Karpas-422 (cell line): Measurements from ENCODE around the gene CLRN3. TPM values are rescaled to one million over a fixed set of nuclear protein-coding genes. Genes with fewer than 3 reads are reported as not detected.

Source experiments
- DNase-seq: peaks from one replicate; pipeline ENCODE4 v3.0.0-alpha.2; 2015
- H2AFZ ChIP-seq: fragments of 200-600 bp; sonication (generic); 2 replicates; pipeline ENCODE4 v1.6.1; 2014; ENCODE audit warnings: antibody characterized with exemption, low read length, mixed read lengths
- H3K27ac ChIP-seq: fragments of 200-600 bp; sonication (generic); 2 replicates; pipeline ENCODE4 v1.5.1; 2014; ENCODE audit warnings: mild to moderate bottlenecking, low read length, moderate library complexity
- H3K27me3 ChIP-seq: fragments of 200-600 bp; sonication (generic); 2 replicates; pipeline ENCODE4 v1.6.1; 2014; ENCODE audit warnings: low read length, mixed read lengths
- H3K36me3 ChIP-seq: fragments of 200-600 bp; sonication (generic); 2 replicates; pipeline ENCODE4 v1.6.1; 2014; ENCODE audit warnings: low read length, mixed read lengths; ENCODE audit not compliant: insufficient read depth
- H3K4me1 ChIP-seq: fragments of 200-600 bp; sonication (generic); 2 replicates; pipeline ENCODE4 v1.6.1; 2014; ENCODE audit warnings: mild to moderate bottlenecking, low read length, mixed read lengths
- H3K4me2 ChIP-seq: fragments of 200-600 bp; sonication (generic); 2 replicates; pipeline ENCODE4 v1.6.1; 2014; ENCODE audit warnings: low read length, low read depth, mild to moderate bottlenecking; ENCODE audit not compliant: poor library complexity, severe bottlenecking
- H3K4me3 ChIP-seq: fragments of 200-600 bp; sonication (generic); 2 replicates; pipeline ENCODE4 v1.5.1; 2014; ENCODE audit warnings: mild to moderate bottlenecking, antibody characterized with exemption, low read length, mixed read lengths
- H3K79me2 ChIP-seq: fragments of 200-600 bp; sonication (generic); 2 replicates; pipeline ENCODE4 v1.6.1; 2014; ENCODE audit warnings: mild to moderate bottlenecking, low read length, mixed read lengths
- H3K9ac ChIP-seq: fragments of 200-600 bp; sonication (generic); 2 replicates; pipeline ENCODE4 v1.6.0; 2014; ENCODE audit warnings: low read length
- H3K9me2 ChIP-seq: fragments of 200-600 bp; sonication (generic), shearing (Covaris generic); replicated peaks from 2 replicates; pipeline ENCODE4 v1.6.0; 2014; ENCODE audit warnings: mild to moderate bottlenecking, low read length, moderate library complexity; ENCODE audit not compliant: insufficient read depth
- H3K9me3 ChIP-seq: fragments of 300-700, 200-600 bp; sonication (generic); 2 replicates; pipeline ENCODE4 v1.6.1; 2014; ENCODE audit warnings: low read length, mixed read lengths
- H4K20me1 ChIP-seq: fragments of 200-600 bp; sonication (generic); 2 replicates; pipeline ENCODE4 v1.6.1; 2014; ENCODE audit warnings: mild to moderate bottlenecking, antibody characterized with exemption, low read length, low read depth; ENCODE audit not compliant: insufficient read depth
- total RNA-seq: library from RNA; depleted of rRNA; stranded (reverse); fragments of >200 nt; shearing (Covaris generic); gene quantifications from 2 replicates; pipeline ENCODE4 v1.2.3, GENCODE V29; 2014; ENCODE audit warnings: low replicate concordance

CLRN3 gene
- total RNA-seq, 1 experiment from 2014 or later, result not detected

GRCh38 chr10:127845756-127846155 lies 47.0 kb downstream of the CLRN3 start:
- Histone ChIP-seq H3K9me3 (no peaks in the 10 kb centered on the region), H3K4me3 (no peak overlapping the region), H3K4me2 (no peak overlapping the region), H3K36me3 (no peaks in the 10 kb centered on the region), H3K9ac (no peak overlapping the region), H4K20me1 (no peaks in the 10 kb centered on the region), H3K4me1 (no peaks in the 10 kb centered on the region), H2AFZ (no peak overlapping the region), H3K79me2 (no peaks in the 10 kb centered on the region), H3K27ac (no peak overlapping the region), H3K27me3 (no peaks in the 10 kb centered on the region), H3K9me2 (no peaks in the 10 kb centered on the region)
- DNase-seq, result no peak

- Histone ChIP-seq H3K4me2 (no peak overlapping the region), H3K79me2 (no peaks in the 10 kb centered on the region), H3K27ac (no peak overlapping the region), H3K27me3 (no peaks in the 10 kb centered on the region), H3K9ac (no peak overlapping the region), H3K9me2 (no peaks in the 10 kb centered on the region), H2AFZ (no peak overlapping the region), H4K20me1 (no peaks in the 10 kb centered on the region), H3K4me3 (no peak overlapping the region), H3K9me3 (no peaks in the 10 kb centered on the region), H3K36me3 (no peaks in the 10 kb centered on the region), H3K4me1 (no peaks in the 10 kb centered on the region)
- DNase-seq, result no peak
Observed at GRCh38 chr10:127840884-127841283, 51.9 kb downstream of the CLRN3 start.

- no peaks in the 10 kb centered on the region for H3K9me3 ChIP-seq
- H4K20me1 ChIP-seq, result no peaks in the 10 kb centered on the region
- H3K36me3 ChIP-seq, result no peaks in the 10 kb centered on the region
- no peak overlapping the region for H3K4me2 ChIP-seq
- H3K79me2 ChIP-seq, result no peaks in the 10 kb centered on the region
- no peak overlapping the region for H3K9ac ChIP-seq
- no peak overlapping the region for H3K27ac ChIP-seq
- no peaks in the 10 kb centered on the region for H3K27me3 ChIP-seq
- H2AFZ ChIP-seq, result no peak overlapping the region
- no peak for DNase-seq
- no peak overlapping the region for H3K4me3 ChIP-seq
- H3K4me1 ChIP-seq, result no peaks in the 10 kb centered on the region
- H3K9me2 ChIP-seq, result no peaks in the 10 kb centered on the region
Observed at GRCh38 chr10:127836966-127837365, 55.8 kb downstream of the CLRN3 start.

- no peak for DNase-seq
- H2AFZ ChIP-seq, result no peak overlapping the region
- H4K20me1 ChIP-seq, result no peaks in the 10 kb centered on the region
- H3K9me2 ChIP-seq, result no peaks in the 10 kb centered on the region
- no peak overlapping the region for H3K27ac ChIP-seq
- H3K4me1 ChIP-seq, result no peaks in the 10 kb centered on the region
- H3K79me2 ChIP-seq, result no peaks in the 10 kb centered on the region
- no peak overlapping the region for H3K4me3 ChIP-seq
- no peaks in the 10 kb centered on the region for H3K9me3 ChIP-seq
- H3K36me3 ChIP-seq, result no peaks in the 10 kb centered on the region
- no peaks in the 10 kb centered on the region for H3K27me3 ChIP-seq
- H3K4me2 ChIP-seq, result no peak overlapping the region
- no peak overlapping the region for H3K9ac ChIP-seq
Observed at GRCh38 chr10:127836176-127836575, 56.6 kb downstream of the CLRN3 start.

- no peak for DNase-seq
Observed at GRCh38 chr10:127834791-127835190, 58.0 kb downstream of the CLRN3 start.

GRCh38 chr10:127834221-127834620 lies 58.5 kb downstream of the CLRN3 start:
- Histone ChIP-seq H3K4me1 (no peaks in the 10 kb centered on the region), H3K9me3 (no peaks in the 10 kb centered on the region), H3K79me2 (no peaks in the 10 kb centered on the region), H3K4me3 (no peak overlapping the region), H3K36me3 (no peaks in the 10 kb centered on the region), H3K27me3 (no peaks in the 10 kb centered on the region), H2AFZ (no peak overlapping the region), H3K9me2 (no peaks in the 10 kb centered on the region), H3K4me2 (no peak overlapping the region), H3K27ac (no peak overlapping the region), H3K9ac (no peak overlapping the region), H4K20me1 (no peaks in the 10 kb centered on the region)
- DNase-seq, result no peak

More at GRCh38 chr10:127834791-127835190, 58.0 kb downstream of the CLRN3 start:
- Histone ChIP-seq H3K4me2 (no peak overlapping the region), H3K9me2 (no peaks in the 10 kb centered on the region), H4K20me1 (no peaks in the 10 kb centered on the region), H3K9ac (no peak overlapping the region), H3K4me1 (no peaks in the 10 kb centered on the region), H3K4me3 (no peak overlapping the region), H3K9me3 (no peaks in the 10 kb centered on the region), H2AFZ (no peak overlapping the region), H3K27ac (no peak overlapping the region), H3K27me3 (no peaks in the 10 kb centered on the region), H3K36me3 (no peaks in the 10 kb centered on the region), H3K79me2 (no peaks in the 10 kb centered on the region)

- H3K79me2 ChIP-seq, result no peaks in the 10 kb centered on the region
- no peaks in the 10 kb centered on the region for H3K9me3 ChIP-seq
- no peaks in the 10 kb centered on the region for H3K36me3 ChIP-seq
- no peak overlapping the region for H3K4me2 ChIP-seq
- H3K4me3 ChIP-seq, result no peak overlapping the region
- H2AFZ ChIP-seq, result no peak overlapping the region
- H4K20me1 ChIP-seq, result no peaks in the 10 kb centered on the region
- no peaks in the 10 kb centered on the region for H3K9me2 ChIP-seq
- no peaks in the 10 kb centered on the region for H3K27me3 ChIP-seq
- no peak for DNase-seq
- no peaks in the 10 kb centered on the region for H3K4me1 ChIP-seq
- H3K9ac ChIP-seq, result no peak overlapping the region
- H3K27ac ChIP-seq, result no peak overlapping the region
Observed at GRCh38 chr10:127833804-127834203, 58.9 kb downstream of the CLRN3 start.

- H3K79me2 ChIP-seq, result no peaks in the 10 kb centered on the region
- no peaks in the 10 kb centered on the region for H3K4me1 ChIP-seq
- no peak overlapping the region for H3K27ac ChIP-seq
- H3K4me2 ChIP-seq, result no peak overlapping the region
- H2AFZ ChIP-seq, result no peak overlapping the region
- H3K36me3 ChIP-seq, result no peaks in the 10 kb centered on the region
- H3K9ac ChIP-seq, result no peak overlapping the region
- H4K20me1 ChIP-seq, result no peaks in the 10 kb centered on the region
- H3K4me3 ChIP-seq, result no peak overlapping the region
- no peaks in the 10 kb centered on the region for H3K9me2 ChIP-seq
- H3K27me3 ChIP-seq, result no peaks in the 10 kb centered on the region
- H3K9me3 ChIP-seq, result no peaks in the 10 kb centered on the region
- no peak for DNase-seq
Observed at GRCh38 chr10:127832501-127832900, 60.2 kb downstream of the CLRN3 start.

- DNase-seq, result no peak
- Histone ChIP-seq H3K27me3 (no peaks in the 10 kb centered on the region), H3K9ac (no peak overlapping the region), H3K79me2 (no peaks in the 10 kb centered on the region), H3K27ac (no peak overlapping the region), H3K9me3 (no peaks in the 10 kb centered on the region), H3K9me2 (no peaks in the 10 kb centered on the region), H3K4me1 (no peaks in the 10 kb centered on the region), H2AFZ (no peak overlapping the region), H3K4me3 (no peak overlapping the region), H3K4me2 (no peak overlapping the region), H4K20me1 (no peaks in the 10 kb centered on the region), H3K36me3 (no peaks in the 10 kb centered on the region)
Observed at GRCh38 chr10:127830414-127830813, 62.3 kb downstream of the CLRN3 start.
